Urothelium cell line (cell line): ENCODE results near the gene EXOC7.
"Not testable (repeated sequence)": the region's sequence is repeated elsewhere in the genome, so short reads cannot be mapped to it uniquely, and the experiment has no call there.

ENCODE experiments used
- DNase-seq: peaks from one replicate; pipeline ENCODE4 v3.0.0; 2011; ENCODE audit warnings: low spot score, mixed read lengths
- FAIRE-seq: peaks from 2 replicates; lab custom pipeline; 2011; peaks lifted over from hg19 to GRCh38; lab: Jason Lieb, UNC

Gene EXOC7

DNA sequence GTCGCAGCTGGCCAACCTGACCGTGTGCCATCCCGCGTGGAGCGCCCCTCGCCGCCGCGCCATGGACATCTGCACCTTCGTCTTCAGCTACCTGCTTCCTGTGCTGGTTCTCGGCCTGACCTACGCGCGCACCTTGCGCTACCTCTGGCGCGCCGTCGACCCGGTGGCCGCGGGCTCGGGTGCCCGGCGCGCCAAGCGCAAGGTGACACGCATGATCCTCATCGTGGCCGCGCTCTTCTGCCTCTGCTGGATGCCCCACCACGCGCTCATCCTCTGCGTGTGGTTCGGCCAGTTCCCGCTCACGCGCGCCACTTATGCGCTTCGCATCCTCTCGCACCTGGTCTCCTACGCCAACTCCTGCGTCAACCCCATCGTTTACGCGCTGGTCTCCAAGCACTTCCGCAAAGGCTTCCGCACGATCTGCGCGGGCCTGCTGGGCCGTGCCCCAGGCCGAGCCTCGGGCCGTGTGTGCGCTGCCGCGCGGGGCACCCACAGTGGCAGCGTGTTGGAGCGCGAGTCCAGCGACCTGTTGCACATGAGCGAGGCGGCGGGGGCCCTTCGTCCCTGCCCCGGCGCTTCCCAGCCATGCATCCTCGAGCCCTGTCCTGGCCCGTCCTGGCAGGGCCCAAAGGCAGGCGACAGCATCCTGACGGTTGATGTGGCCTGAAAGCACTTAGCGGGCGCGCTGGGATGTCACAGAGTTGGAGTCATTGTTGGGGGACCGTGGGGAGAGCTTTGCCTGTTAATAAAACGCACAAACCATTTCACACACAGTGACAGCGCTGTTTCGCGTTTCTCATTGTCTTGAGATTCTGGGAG, 26.6 kb downstream of the EXOC7 start:
- FAIRE-seq = peak; percentile 80
- no peak for DNase-seq

DNA sequence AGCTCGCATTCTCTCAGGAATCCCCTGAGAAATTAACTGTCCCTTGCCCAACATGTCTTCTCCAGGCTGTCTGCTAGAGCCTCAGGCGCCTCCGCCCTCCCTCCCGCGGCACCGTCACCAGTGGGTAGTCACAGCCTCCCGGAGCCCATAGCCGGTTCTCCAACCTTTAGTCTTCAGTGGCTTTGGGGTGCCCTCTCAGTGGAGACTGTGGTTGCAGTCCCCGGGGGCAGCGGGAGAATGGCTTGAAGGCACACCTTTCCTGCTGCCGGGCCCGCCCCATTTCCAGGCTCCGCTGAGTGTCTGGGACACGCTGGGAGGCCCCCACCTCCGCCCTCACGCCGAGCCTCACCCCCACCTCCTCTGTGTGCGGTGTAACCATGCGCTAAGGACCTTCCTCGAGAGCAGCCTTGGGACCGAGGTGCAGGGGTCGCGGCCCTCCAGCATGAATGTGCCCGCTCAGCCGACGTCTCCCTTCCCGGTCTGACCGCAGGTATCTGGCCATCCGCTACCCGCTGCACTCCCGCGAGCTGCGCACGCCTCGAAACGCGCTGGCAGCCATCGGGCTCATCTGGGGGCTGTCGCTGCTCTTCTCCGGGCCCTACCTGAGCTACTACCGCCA, 27.3 kb downstream of the EXOC7 start:
- no peak for DNase-seq
- FAIRE-seq = no peak

DNA sequence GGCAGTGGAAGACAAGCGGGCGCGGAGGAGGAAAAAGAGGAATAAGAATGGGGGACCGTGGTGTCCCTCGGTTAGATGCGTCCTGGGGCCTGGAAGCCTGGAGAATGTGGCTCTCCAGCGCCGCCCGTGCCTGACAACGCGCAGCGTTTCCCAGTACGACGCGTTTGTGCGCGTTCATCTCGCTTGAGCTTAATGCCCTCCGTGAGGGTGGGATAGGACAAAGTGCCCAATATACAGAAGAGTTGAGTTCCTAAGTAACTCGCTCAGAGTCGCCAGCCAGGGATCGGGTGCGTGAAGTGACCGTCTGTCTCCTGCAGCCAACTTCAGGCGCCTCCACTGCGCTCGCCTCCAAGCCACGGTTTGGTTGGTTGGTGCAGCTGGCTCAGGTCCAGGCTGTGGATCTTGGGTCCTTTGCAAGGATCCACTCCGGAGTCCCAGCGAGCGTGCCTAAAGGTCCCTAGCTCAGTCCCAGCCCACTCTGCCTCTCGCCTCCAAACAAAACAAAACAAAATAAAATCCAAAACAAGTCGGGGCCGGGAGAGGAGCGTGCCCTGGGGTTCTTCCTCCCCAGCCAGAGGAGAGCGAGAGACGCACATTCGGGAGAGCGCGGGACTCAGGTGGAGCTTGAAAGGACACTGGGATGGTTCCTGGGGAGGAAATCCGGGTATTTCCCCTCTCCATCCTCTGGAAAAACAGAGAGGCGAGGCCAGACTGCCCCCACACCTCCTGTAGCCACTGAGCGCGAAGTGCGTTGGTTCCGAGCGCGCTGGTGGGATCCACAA, 28.0 kb downstream of the EXOC7 start:
- peak; percentile 51 for DNase-seq
- FAIRE-seq = no peak

DNA sequence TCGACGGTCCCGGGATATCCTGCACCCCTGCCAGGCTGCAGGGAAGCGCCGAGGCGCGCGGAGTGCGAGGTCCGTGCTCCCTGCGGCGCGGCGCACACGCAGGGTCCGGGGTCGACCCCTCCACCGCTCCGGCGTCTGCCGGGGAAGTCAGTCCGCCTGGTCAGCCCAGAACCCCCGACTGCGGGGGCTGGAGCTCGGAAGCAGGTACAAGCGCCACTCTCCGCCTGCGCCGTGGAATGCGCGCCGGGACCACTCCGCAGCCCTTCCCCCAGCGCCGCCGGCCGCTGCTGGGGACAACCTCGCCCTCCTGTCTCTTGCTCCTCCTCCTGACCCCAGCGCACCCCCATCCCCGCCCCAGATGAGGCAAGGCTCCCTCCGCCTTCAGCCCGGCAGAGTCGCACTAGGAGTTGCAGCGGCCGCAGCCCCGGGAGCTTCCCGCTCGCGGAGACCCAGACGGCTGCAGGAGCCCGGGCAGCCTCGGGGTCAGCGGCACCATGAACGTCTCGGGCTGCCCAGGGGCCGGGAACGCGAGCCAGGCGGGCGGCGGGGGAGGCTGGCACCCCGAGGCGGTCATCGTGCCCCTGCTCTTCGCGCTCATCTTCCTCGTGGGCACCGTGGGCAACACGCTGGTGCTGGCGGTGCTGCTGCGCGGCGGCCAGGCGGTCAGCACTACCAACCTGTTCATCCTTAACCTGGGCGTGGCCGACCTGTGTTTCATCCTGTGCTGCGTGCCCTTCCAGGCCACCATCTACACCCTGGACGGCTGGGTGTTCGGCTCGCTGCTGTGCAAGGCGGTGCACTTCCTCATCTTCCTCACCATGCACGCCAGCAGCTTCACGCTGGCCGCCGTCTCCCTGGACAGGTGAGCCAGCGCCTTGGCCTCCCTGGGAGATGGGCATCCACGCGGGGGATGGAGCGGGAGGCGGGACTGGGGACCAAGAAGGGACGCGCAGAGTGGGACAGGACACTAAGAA, 28.9 kb downstream of the EXOC7 start, which contains the start of gene GALR2:
GALR2 (plus strand) TSS at position 392 of the 974 bp plus-strand sequence; CDS start at position 495, 103 bp downstream.
- DNase-seq = no peak
- FAIRE-seq = peak; percentile 61

DNA sequence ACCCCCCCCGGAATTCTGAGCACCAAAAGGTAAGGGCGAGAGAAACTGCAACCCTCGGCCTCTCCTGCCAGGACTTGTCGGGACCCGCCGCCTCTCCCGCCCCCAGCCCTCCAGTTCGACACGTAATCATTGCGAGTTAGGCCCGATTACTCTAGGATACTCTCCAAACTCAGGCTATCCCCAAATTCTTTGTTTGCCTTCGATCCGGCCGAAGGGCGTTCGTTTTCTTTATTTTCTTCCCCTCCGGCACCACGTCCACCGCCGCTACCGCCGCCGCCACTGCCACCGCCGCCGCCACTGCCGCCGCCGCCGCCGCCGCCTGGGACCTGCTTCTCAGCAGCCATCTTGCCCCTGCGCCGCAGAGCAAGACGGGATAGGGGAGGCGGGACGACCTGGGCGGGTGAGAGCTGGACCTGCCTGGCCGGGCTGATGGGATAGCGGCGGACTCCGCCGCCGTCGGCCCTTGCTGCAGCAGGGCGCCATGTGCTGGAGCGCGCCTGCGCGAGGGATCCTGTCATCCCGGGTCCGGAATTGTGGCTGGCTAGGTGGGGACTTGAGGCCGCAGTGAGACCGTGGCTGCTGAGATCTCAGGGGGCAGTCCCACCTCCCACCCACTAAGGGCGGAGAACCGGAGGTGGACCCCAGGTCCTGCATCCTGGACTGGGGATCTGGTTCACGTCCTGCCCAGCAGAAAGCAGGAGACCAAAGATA, 31.3 kb downstream of the EXOC7 start, which contains the start of gene SRP68:
SRP68 (minus strand) TSS at position 370 of the 711 bp plus-strand sequence; CDS start at position 344, 26 bp downstream.
- peak; percentile 99 for DNase-seq
- FAIRE-seq = peak; percentile 99

DNA sequence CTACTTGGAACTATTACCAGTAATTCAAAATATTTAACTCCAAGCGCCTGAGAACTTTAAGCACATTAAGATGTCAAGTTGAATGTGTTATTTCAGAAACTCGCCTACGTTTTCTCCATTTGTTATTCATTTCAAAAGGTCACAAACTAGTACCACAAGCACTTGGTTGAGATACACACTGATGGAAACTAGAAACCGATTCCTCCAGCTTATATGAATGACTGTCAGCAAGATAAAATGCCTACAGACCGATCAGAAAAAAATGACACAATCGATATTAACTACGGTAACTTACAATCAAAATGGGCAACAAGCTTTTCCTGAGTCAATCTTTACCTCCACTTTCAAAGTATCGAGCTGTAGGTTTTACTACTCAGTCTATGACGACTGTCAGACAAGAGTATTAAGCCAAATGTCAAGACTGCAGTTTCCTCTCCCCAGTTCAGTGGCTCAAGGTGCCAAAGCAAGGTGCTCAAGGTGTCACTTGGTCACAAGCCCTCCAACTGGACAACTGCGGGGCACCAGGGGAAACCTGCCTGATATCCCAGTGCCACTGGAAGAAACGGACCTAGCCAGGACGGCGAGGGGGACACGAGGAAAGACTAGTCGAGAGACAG, 31.9 kb downstream of the EXOC7 start:
- FAIRE-seq = no peak
- no peak for DNase-seq

DNA sequence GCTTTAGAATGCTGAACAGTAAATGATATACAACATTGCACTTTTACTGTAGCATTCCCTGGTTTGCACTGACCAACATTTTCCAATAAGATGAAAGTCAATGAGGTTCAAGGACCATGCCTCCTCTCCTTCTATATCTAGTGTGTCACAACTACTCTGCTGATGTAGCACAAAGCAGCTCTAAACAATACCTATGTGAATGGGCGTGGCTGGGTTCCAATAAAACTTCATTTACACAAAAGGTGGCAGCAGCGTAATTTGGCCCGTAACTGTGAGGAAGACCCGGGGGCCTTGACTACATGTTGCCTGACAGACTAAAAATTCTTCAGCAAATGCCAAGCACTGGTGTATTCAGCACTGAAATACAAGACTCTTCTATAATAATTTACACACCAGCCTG, 37.8 kb downstream of the EXOC7 start:
- no peak for DNase-seq
- no peak for FAIRE-seq

DNA sequence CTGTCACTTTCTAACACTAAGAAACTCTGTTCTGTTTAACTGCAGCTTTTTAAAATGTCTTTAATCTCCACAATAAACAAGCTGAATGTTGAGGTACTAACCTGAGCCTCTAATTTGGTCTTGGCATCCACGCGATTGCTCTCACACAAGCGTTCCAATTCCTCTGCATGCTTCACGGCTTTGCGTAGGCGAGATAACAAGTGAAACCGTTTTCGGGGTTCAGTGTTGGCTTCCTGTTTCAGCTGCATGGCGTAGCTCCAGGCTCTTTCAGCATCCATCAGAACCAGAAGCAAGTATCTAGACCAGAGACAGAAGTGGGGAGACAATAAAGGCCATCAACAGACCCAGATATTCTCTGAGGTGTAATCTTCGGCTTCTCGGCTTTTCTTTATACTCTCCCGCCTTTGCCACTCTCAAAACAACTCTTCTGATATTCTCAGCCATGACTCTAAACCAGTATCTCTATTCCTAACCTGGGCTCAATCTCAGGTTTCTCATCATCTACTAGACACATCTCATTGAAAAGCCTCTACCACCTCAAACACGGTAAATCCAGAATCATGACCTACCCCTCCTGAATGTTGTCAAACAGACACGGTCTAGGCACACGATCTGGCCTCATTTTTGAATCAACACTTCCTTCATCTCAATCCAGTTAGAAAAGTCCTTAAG, 39.6 kb downstream of the EXOC7 start:
- DNase-seq (no peak), FAIRE-seq (no peak)

DNA sequence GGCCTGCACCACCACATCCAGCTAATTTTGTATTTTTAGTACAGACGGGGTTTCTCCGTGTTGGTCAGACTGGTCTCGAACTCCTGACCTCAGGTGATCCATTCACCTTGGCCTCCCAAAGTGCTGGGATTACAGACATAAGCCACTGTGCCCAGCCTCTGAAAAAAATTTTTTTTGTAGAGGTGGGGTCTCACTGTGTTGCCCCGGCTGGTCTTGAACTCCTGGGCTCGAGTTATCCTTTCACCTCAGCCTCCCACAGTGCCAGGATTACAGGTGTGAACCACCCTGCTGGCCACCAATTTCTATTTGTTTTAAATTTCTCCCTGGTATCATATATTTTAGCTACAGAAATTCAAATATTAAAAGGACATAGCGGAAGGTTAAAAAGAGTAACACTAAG, 45.3 kb downstream of the EXOC7 start:
- not testable (repeated sequence) for DNase-seq, FAIRE-seq

DNA sequence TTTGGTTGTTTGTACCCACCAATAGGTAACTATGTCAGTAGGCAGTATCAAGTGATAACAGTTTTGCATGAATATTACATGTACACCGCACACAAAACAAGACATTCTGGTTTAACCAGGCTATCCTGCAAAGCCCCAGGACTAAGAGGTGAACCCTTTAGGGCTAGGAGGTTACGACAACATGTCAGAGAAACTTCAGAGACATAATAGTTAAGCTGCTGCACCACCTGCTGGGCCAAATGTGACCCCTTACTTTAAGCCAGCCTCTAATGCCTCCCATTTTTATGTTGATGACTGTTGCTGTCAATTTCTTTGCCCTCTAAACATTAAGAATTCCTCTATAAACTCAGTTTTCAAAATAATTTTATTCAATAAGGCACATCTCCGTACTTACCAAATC, 46.7 kb downstream of the EXOC7 start:
- FAIRE-seq = no peak
- DNase-seq = no peak

DNA sequence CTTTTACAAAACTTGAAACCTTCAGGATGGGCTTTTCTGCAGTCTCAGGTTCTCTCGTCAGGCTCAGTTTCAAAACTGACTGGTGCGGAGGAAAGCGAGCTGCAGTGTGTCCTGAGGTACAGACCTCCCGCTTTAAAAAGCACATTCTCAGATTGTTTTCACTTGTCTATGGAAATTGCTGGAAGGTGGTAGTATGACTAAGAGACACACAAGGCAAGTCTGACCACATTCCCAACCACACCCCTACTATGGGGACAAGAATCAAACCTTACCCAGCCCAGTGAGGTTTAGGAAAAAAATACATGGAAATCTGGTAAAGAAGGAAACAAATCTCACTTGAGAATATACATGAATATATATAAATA, 49.5 kb downstream of the EXOC7 start:
- FAIRE-seq (no peak), DNase-seq (peak; percentile 53)

DNA sequence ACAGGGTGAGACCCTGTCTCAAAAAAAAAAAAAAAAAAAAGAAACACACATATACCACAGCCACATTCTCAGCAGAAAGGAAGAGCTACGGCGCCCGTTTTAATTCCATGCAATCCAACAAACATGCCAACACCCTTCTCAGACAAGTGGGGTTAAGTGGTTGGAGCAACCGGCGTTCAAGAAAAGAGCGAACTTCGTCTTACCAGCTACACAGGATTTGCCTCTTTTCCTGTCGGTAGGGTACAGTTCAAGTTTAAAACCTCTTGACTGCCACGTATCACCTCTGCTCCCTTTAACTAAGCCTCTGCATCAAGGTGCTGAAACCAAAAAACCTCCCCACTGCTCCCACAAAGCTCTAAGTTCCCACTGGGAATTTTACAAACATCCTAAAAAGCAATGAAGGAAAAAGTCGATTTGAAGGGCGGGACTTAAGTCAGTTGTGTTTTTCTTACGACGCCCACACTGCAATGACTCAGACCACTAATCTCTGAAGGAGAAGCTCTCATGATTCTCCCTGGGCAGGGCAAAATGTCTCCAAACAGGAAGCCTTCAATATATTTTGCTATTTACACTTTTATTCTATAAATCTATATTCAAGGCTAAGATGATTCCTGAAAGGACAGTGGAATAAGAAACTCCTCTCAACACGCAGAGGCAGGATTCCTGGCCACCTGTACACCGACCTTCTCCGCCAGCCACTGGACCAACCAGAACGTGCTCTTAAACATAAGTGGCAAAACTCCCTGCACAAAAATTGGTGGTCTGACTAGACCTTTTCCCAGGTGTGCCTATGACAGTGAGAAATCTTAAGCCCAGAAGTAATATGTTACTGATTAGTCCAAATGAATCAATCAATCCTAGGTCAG, 50.1 kb downstream of the EXOC7 start:
- FAIRE-seq = no peak
- peak; percentile 50 for DNase-seq

DNA sequence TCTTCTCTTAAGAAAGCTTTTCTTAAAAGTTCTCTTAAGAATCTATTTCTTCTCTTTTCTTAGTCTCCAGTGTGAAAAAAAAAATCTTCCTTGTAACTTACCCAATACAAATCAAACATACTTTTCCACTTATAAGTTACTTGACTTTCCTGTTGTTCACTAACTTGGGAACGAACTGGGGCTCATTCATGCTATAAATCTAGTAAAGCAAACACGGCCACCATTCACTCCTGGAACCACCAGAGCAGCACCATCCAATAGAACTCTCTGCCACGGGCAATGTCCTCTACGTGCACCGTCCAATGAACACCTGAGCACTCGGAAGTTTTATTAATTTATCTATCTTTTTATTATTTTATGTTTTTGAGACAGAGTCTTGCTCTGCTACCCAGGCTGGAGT, 52.0 kb downstream of the EXOC7 start:
- FAIRE-seq (no peak), DNase-seq (no peak)

DNA sequence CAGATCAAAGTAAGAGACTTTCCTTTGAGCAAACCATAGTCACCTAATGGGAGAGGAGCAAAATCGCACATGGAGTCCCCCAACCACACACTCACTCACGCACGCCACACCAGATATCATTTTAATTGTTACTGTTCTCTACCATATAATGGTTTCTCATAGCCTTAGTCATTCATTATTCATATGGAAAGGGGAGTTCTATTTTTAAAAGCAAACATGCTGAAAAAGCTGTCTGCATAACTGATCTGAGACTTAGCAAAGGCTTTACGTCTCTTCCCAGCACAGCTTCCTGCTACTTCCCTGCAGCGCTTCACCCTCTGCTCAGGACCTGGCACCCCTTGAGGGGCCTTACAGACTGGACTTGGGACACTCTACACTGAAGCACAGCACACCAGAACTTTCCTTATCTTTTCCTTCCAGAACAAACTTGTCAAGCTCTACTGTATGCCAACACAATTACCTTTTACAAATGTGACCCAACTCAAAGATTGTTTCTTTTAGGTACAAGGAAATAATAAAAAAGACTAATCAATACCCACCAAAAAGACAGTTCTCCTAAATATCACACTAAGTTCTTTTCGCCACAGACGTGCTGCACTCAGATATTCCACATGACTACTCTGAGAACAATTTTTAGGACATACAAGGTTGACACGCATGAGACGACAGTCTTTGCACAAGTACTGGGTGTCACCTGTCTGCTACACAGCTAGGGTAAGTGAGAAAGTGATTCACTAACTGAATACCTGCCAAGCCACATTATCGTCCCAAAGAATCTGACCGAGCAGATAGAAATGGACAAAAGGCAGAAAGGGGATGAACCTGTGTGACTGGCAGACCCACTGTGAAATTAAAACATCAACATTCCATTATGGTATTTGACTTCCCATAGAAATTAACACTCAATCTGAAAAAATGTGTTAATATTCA, 52.8 kb downstream of the EXOC7 start:
- DNase-seq = no peak
- FAIRE-seq = no peak

DNA sequence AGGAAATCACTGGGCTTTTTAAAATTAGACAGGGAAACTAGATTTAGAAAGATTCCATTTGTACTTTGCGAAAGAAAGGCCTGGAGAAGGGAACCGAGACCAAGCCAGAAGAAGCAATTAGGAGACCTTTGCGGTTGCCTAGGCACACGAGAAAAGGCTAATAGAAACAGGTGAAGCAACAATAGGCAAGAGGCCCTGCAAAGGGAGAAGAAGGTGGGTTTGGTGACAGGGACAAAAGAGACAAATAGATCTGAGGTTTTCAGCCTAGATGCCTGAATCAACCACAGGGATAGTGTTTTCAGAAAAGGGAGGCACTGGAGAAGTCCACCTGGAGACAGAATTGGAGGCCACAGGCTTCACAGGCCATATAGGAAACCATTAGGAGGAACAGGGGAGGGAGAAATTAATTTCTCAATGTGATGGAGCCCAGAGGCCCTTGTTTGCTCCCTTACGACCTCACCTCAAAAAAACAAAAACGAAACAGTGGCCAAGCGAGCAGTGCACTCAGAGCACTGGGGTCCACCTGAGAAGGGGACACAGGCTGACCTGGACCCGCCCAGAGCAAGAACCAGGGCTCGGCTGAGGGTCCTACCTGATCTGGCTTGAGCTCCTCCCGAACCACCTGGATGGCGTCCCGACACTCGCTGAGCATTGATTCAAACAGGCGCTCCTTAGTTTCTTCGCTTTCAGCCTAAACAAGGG, 53.6 kb downstream of the EXOC7 start:
- FAIRE-seq (no peak), DNase-seq (no peak)

DNA sequence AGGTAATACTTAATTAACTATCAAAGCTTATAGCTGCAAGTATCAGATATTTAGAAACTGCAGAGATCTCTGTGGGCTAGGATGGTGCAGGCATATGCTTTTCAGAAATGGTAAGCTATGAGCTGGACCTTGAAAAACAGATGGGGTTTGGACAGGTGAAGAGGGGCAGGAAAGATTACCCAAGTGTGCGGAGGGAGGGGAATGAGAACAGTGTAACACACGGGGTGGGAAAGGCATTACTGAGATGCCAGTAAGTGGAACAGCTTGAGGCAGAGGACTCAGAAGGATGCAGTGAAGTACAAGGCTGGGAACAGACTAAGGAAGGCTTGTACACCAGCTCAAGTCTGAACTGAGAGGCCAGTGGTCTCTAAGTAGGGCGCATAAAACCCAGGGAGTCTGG, 54.3 kb downstream of the EXOC7 start:
- FAIRE-seq = no peak
- no peak for DNase-seq
